GM11168 (cell line): ENCODE measurements around the gene GET3.

ENCODE experiments used
- in situ Hi-C: fragments of 300-500 bp; cut with MboI; formaldehyde crosslinking; loops from one replicate; pipeline ENCODE4 v1.12.0; 2022; ENCODE audit warnings: low sequenced_read_pairs; ENCODE audit not compliant: unreplicated experiment

GET3 gene

GRCh38 chr19:12749938-12750521 is 12.7 kb downstream of the GET3 start:
- in situ Hi-C loops: no loop called here

- in situ Hi-C loops: no loop called here
Measured at GRCh38 chr19:12750851-12751250, 13.6 kb downstream of the GET3 start.

- in situ Hi-C loops: no loop called here
Measured at GRCh38 chr19:12751635-12752034, 14.3 kb downstream of the GET3 start, which contains the start of gene BEST2. Gene BEST2, plus strand, starts transcription at chr19:12751791. Its CDS starts 802 bp downstream, at chr19:12752593.

GRCh38 chr19:12752056-12752781 is 14.9 kb downstream of the GET3 start:
- in situ Hi-C loops: no loop called here

GRCh38 chr19:12754465-12755196 is 17.3 kb downstream of the GET3 start:
- in situ Hi-C loops: no loop called here

- in situ Hi-C loops: no loop called here
Measured at GRCh38 chr19:12756150-12756883, 19.0 kb downstream of the GET3 start.

- in situ Hi-C loops: no loop called here
Measured at GRCh38 chr19:12757544-12758274, 20.4 kb downstream of the GET3 start.

GRCh38 chr19:12759686-12760085 is 22.4 kb downstream of the GET3 start:
- in situ Hi-C loops: no loop called here

- in situ Hi-C loops: no loop called here
Measured at GRCh38 chr19:12763100-12763499, 25.8 kb downstream of the GET3 start.

- in situ Hi-C loops: loop anchor here (5.0 kb wide), 1 partner anchor 38 kb away; the partner anchor contains the start of genes PRDX2 and THSD8
Measured at GRCh38 chr19:12764698-12765097, 27.4 kb downstream of the GET3 start.

GRCh38 chr19:12766051-12766521 is 28.8 kb downstream of the GET3 start:
- in situ Hi-C loops: loop anchor here (5.0 kb wide), 1 partner anchor 36 kb away; the partner anchor contains the start of genes PRDX2 and THSD8

- in situ Hi-C loops: loop anchor here (5.0 kb wide), 1 partner anchor 35 kb away; the partner anchor contains the start of genes PRDX2 and THSD8
Measured at GRCh38 chr19:12767150-12767549, 29.9 kb downstream of the GET3 start.

GRCh38 chr19:12767666-12768065 is 30.4 kb downstream of the GET3 start:
- in situ Hi-C loops: loop anchor here (5.0 kb wide), 1 partner anchor 35 kb away; the partner anchor contains the start of genes PRDX2 and THSD8

- in situ Hi-C loops: loop anchor here (5.0 kb wide), 1 partner anchor 33 kb away; the partner anchor contains the start of genes PRDX2 and THSD8
Measured at GRCh38 chr19:12769689-12770088, 32.4 kb downstream of the GET3 start.

GRCh38 chr19:12770922-12771321 is 33.6 kb downstream of the GET3 start:
- in situ Hi-C loops: no loop called here

- in situ Hi-C loops: no loop called here
Measured at GRCh38 chr19:12772323-12772722, 35.0 kb downstream of the GET3 start.

- in situ Hi-C loops: no loop called here
Measured at GRCh38 chr19:12773571-12773970, 36.3 kb downstream of the GET3 start.

- in situ Hi-C loops: no loop called here
Measured at GRCh38 chr19:12774588-12775555, 37.6 kb downstream of the GET3 start, which contains the start of gene HOOK2. Gene HOOK2, minus strand, starts transcription at chr19:12775552. Its CDS starts 103 bp downstream, at chr19:12775449.
